ENCODE results near the gene PPP1R1B.

Gene PPP1R1B

GRCh38 chr17:39633570-39634183, 6.9 kb downstream of the PPP1R1B start:
- no peak for DNase-seq (ENCODE audit: low spot score)

- peak; percentile 68 for DNase-seq (ENCODE audit: low spot score)
Measured at GRCh38 chr17:39634384-39634871, 7.7 kb downstream of the PPP1R1B start.

- DNase-seq (ENCODE audit: low spot score): no peak
Measured at GRCh38 chr17:39635614-39636176, 8.9 kb downstream of the PPP1R1B start.

GRCh38 chr17:39636587-39636926, 9.8 kb downstream of the PPP1R1B start:
- no peak for DNase-seq (ENCODE audit: low spot score)

GRCh38 chr17:39636927-39637736, 10.4 kb downstream of the PPP1R1B start, which contains the start of gene STARD3:
Gene STARD3 (plus strand): TSS chr17:39637144. CDS start chr17:39653532, 16,388 bp downstream.
- DNase-seq (ENCODE audit: low spot score): peak; percentile 98

- no peak for DNase-seq (ENCODE audit: low spot score)
Measured at GRCh38 chr17:39638317-39638716, 11.6 kb downstream of the PPP1R1B start.

- no peak for DNase-seq (ENCODE audit: low spot score)
Measured at GRCh38 chr17:39639043-39639442, 12.3 kb downstream of the PPP1R1B start.

- DNase-seq (ENCODE audit: low spot score): no peak
Measured at GRCh38 chr17:39639566-39640458, 13.1 kb downstream of the PPP1R1B start.

- no peak for DNase-seq (ENCODE audit: low spot score)
Measured at GRCh38 chr17:39640591-39641031, 13.9 kb downstream of the PPP1R1B start.

GRCh38 chr17:39641097-39641496, 14.3 kb downstream of the PPP1R1B start:
- DNase-seq (ENCODE audit: low spot score): no peak

GRCh38 chr17:39641883-39642282, 15.1 kb downstream of the PPP1R1B start:
- DNase-seq (ENCODE audit: low spot score): no peak

- DNase-seq (ENCODE audit: low spot score): no peak
Measured at GRCh38 chr17:39642291-39643074, 15.7 kb downstream of the PPP1R1B start.

- DNase-seq (ENCODE audit: low spot score): peak; percentile 61
Measured at GRCh38 chr17:39643271-39643670, 16.5 kb downstream of the PPP1R1B start.

GRCh38 chr17:39647256-39647655, 20.5 kb downstream of the PPP1R1B start:
- no peak for DNase-seq (ENCODE audit: low spot score)

GRCh38 chr17:39648616-39649366, 22.0 kb downstream of the PPP1R1B start:
- DNase-seq (ENCODE audit: low spot score): no peak

- DNase-seq (ENCODE audit: low spot score): no peak
Measured at GRCh38 chr17:39650121-39650579, 23.4 kb downstream of the PPP1R1B start.

GRCh38 chr17:39651923-39652586, 25.3 kb downstream of the PPP1R1B start:
- DNase-seq (ENCODE audit: low spot score): no peak

- no peak for DNase-seq (ENCODE audit: low spot score)
Measured at GRCh38 chr17:39652587-39653315, 26.0 kb downstream of the PPP1R1B start.

- DNase-seq (ENCODE audit: low spot score): no peak
Measured at GRCh38 chr17:39653316-39653661, 26.5 kb downstream of the PPP1R1B start.
